ENCODE results near the gene TFEB.
A peak's percentile ranks its signal among the peaks of the same experiment; 100 is the strongest.

TFEB gene
- total RNA-seq = 16.2 to 18.2 reads per million in 2 experiments

- peak; percentile 91 for DNase-seq (ENCODE audit: low read depth)
Measured at GRCh38 chr6:41735427-41736185, at the start of gene TFEB. TSS of gene TFEB (minus strand) at chr6:41735608. CDS start at chr6:41691213, 44,395 bp downstream.

- DNase-seq (ENCODE audit: low read depth) = no peak
Measured at GRCh38 chr6:41784581-41785171, 49.3 kb upstream of the TFEB start.

DNA sequence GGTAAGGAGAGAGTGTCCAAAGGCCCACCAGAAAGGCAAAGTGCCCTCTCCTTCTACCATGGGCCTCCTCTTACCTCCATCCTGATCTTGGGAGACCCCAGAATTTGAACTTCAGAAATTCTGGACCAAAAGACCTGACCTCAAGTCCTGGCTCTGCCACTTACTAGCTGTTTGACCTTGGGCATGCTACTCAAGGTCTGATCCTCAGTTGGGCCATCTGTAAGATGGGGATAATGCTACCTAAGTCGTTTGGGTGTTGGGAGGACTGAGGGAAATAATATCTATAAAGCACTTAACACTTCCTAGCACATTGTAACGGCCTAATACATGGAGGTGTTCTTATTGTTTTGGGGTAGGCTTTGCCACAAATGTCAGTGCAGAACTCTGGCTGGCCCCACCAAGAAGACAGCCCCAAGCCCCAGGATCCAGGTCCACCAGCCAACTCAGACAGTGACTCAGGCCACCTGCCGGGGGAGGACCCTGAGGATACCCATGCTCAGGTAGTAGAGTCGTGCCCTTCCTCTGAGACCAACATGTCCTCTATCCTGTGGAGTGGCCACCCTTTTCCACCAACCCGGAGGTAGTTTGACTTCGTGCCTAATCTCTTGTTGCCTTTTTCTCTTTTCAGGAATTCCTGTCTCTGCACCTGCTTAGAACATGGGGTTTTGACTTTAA is 47.8 kb upstream of the TFEB start:
- no peak for DNase-seq (ENCODE audit: low read depth)

GRCh38 chr6:41781366-41781730 is 45.9 kb upstream of the TFEB start:
- DNase-seq (ENCODE audit: low read depth) = no peak

DNA sequence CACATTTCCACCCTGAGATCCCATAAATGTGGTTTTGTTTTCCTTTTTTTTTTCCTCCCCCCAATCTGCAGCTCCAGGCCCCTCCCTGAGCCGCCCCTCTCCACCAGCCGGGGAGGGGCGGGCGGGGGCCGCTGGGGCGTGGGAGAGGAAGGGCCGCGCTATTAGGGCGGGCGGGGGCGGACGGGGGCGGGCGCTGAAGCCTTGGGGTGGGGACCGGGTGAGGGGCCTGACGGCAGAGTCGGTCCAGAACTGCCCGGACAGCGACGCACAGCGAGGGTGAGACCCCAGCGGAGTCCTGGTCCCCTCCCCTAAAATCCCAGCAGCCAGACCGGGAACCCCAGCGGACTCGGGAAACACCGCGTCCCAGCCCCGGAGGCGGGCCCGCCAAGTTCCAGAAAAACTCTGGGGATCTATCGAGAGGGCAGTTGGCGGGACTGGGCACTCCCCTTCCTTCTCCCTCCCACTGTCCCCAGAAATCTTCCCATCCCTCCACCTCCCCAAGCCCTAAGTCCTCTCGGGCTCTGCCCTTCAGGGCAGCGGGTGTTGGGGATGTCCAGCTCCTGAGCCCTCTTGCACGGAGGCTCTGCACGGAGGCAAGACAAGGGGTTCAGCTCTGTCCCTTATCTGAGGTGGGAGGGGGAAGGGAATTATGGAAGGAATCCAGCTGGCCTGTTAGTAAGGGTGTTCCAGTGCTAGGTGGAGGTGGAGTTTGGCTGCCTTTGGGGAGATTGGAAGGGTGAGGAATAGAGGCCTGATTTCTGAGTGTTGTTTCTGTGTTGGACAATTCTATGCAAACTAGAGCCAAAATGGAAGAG is 45.4 kb upstream of the TFEB start, which contains the start of gene PRICKLE4:
Gene PRICKLE4 (plus strand): TSS at position 232 of the 815 bp plus-strand sequence. CDS start 2,692 bp downstream, outside the sequence.
- no peak for DNase-seq (ENCODE audit: low read depth)

DNA sequence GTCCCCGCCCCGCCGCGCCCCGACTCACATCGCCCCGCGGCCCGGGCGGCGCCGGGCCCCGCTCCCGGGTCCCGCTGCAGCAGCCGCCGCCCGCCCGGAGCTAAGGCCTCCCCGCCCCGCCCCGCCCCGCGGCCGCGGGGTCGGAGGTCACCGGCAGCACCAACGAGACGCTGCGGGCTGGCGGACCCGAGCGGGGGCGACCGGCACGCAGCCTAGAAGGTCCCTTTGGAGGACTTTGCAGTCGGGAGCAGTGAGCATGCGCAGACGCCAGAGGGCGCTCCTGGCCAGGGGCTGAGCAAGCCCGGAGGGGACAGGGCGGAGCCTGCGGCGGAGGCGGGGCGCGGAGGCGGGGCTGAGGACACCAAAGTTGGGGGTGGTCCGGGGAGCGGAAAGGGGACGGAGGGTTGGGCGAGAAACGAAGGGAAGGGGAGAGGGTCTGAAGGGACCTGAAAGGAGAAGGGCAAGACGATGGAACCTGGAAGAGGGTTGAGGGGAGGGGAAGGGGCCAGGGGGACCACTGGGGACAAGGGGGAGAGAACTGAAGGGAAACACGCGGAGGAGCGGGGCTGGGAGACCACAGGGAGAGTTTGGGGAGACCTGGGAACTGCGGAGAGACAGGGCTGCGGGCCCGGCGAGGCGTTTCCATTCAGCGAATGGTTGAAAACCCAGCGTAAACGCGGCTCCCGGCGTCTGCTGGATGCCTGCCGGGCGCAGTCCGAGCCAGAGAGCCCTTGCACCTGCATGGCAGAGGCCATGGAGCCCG is 44.6 kb upstream of the TFEB start, which contains the start of gene FRS3:
Gene FRS3 (minus strand): TSS at position 113 of the 763 bp plus-strand sequence. CDS start 2,913 bp downstream, outside the sequence.
- peak; percentile 97 for DNase-seq (ENCODE audit: low read depth)

DNA sequence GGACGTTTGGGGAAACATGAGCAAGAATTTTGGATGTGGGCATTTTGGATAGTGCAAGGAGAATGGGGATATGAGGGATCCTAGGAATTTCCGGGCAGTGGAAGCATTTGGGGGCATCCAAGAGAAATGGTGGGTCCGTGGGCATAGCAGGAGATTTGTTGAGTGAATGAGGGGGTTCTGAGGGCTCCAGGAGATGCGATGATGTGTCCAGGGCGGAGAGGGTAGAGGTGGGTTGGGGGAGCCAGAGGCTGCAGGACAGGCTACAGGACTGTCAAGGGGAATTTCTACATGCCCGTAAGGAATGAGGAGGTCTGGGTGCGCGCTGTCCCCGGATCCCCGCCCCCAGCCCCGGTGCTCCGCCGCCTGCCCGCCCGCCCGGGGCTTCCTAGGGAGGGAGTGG is 43.9 kb upstream of the TFEB start:
- DNase-seq (ENCODE audit: low read depth) = no peak

DNA sequence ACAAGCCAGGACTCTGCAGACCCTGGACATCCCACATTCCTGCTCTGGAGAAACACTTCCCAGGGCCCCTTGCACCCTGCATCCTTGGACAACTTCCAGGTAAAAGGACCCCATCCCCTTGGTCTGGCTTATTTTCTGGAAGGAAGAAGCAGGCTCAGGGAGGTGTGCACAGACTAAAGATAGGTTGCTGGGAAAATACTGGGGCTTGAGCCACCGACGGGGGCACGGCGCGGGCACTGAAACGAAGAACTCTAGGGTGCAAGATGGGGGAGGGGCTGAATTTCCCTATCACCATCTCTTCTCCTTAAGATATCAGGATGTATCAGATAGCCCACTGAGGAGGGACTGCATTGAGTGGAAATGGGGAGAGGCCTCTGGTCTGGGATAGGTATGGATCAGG is 43.5 kb upstream of the TFEB start:
- no peak for DNase-seq (ENCODE audit: low read depth)

- no peak for DNase-seq (ENCODE audit: low read depth)
Measured at GRCh38 chr6:41777551-41778285, 42.3 kb upstream of the TFEB start.

- DNase-seq (ENCODE audit: low read depth) = no peak
Measured at GRCh38 chr6:41775293-41775882, 40.0 kb upstream of the TFEB start.

GRCh38 chr6:41774841-41775240 is 39.4 kb upstream of the TFEB start:
- no peak for DNase-seq (ENCODE audit: low read depth)

DNA sequence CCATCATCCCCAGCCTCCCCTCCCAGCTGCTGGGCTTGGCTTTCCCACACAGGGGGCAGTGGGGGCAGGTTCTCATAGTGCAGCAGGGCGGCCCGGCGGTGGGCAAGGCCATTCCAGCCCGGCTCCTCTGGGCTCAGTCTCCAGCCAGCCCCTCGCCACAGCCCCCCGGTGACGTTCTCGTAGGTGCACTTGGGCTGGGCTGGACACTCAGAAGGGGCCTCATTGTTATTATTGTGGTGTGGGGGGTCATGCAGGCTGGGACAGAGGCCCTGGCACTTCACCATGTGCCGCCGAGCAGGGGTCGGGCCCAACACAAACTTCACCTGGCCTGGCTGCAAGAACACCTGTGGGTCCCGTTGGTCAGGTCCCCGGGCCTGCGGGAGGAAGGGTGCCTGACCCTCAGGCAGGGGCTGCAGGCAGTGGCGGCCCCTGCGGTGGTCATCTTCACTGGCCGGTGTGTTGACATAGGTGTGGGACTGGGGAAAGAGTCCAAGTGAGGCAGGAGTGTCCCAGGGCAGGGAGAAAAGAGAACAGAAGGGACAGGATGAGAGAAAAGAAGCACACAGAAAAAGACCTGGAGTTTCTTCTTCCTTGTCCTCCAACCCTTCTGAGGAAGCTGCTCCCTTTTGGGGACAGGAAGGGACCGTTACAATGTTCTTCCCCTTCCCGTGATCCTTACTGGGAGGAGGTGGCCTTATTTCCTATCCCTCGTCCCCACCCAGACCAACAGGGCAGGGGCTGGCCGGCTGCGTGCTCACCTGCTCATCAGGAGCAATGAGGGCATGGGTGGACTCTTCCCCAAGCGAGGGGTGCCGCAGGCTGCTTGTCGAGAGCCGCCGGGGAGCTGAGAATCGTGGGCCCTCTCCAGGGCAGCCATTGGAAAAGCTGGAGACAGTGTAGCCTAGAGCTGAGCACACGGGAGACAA is 35.9 kb upstream of the TFEB start:
- no peak for DNase-seq (ENCODE audit: low read depth)

GRCh38 chr6:41770381-41771057 is 35.1 kb upstream of the TFEB start:
- DNase-seq (ENCODE audit: low read depth) = no peak

DNA sequence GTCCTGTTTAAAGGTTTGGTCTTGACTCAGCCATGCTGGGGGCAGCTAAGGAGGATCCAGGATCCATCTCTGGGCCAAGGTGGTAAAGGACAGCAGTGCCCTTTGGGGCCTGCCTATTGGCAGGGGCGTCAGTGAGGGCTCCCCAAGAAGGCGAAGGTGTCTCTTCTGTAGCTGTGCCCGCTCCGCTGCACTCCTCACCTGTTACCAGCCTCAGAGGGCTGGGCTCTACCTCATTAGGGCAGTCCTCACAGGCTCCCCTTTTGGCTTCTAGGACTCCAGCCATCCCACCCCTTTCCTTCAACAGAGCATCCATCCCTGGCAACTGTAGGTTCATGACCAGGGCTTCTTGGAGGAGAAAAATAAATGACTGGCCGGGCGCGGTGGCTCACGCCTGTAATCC is 34.0 kb upstream of the TFEB start:
- no peak for DNase-seq (ENCODE audit: low read depth)

DNA sequence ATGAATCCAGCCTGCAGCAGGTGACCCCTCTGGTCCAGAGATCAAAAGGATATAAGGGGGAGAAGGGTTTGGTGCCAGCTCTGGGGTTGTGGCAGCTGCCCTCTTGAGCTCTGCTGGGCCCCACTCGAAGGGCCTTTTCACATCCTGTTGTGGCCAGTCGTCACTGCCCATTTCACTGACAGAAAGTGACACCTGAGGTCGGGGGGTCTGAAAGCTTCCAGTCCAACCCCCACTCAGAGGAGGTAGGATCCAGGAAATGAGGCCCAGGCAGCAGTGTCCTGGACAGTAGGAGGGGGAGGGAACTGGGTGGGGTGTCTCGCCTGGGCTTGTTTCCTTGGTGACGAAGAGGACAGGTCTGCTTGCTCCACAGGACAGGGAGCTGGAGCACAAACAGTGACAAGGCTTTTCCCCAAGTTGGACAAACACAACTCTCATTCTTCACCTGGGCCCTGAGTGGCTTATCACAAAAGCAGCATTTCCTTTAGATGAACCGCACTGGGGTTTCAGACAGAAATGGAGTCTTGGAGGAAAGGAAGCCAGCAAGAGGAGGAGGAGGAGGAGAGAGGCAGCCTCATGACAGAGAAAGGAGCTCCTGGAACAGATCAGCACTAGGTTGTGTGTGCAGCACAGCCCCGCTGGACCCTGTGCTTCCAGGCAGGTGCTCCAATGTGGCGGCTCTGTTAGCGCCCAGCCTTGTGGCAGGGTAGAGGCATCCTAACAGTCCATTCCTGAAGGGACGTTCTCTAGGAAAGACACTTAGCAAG is 33.3 kb upstream of the TFEB start:
- DNase-seq (ENCODE audit: low read depth) = no peak

DNA sequence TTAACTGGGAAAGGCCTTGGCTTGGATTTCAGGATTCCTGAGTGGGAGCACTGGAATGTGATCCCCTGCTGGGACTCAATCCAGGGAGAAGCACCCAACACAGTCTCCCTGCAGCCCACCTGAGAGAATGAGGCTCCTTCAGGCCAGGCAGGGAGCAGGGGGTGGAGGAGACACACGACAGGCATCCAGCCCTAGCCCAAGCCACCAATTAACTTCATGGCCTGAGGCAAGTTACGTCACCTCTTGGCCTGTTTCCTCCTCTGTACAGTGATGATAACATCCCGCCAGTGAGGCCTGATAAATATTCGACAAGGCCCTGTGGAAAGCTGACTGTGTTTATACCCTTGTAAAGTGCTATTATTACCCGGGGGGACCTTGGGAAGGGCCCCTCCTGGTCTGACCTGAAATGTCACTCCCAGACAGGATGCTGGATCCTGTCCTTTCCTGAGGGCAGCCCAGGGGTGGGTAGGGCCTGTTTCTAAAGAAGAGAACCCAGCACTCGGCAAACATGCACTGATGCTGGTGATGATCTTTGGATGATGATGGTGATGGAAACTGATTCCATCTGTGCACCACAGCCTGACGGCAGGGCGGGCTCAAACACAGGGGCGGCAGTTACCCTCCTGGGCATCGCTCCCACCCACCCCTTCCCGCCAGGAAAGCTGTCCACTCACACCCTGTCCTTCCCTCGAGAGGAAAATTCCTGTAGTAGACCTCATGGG is 31.9 kb upstream of the TFEB start:
- no peak for DNase-seq (ENCODE audit: low read depth)
